ENCODE results near the gene HTR3D.
"Not testable (repeated sequence)": the region's sequence is repeated elsewhere in the genome, so short reads cannot be mapped to it uniquely, and the experiment has no call there.

Gene HTR3D

DNA sequence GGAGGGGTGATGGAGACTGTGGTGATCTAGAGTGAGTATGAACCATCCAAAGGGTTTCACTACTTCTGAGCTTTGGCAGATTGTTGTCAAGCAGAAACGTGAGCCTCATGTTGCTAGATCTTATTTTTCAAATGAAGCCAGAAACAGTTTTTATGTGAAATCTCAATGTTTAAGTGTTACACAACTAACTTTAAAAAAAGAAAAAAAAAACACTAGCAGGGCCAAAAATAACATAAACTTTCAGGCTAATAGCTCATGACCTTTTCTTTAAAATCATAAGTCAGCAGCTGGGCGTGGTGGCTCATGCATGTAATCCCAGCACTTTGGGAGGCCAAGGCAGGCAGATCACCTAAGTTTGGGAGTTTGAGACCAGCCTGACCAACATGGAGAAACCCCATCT, 2.1 kb upstream of the HTR3D start:
- Histone ChIP-seq H2BK120ac (ENCODE audit: insufficient read depth, low read length, poor library complexity) (no peak overlapping the region), H3K9me3 (ENCODE audit: insufficient read depth, low read depth, low read length) (no peaks in the 10 kb centered on the region), H4K91ac (ENCODE audit: low read depth, low read length) (no peak overlapping the region), H3K79me1 (ENCODE audit: low read length) (no peaks in the 10 kb centered on the region), H3K18ac (ENCODE audit: low read length) (no peak overlapping the region), H2AK5ac (ENCODE audit: low read length) (no peak overlapping the region), H3K4me2 (ENCODE audit: low read length) (no peak overlapping the region), H3K9ac (ENCODE audit: low read length) (no peak overlapping the region), H2BK12ac (ENCODE audit: low read length) (no peak overlapping the region), H3K4ac (ENCODE audit: low read depth, low read length) (no peak overlapping the region), H4K8ac (ENCODE audit: low read depth, low read length) (no peak overlapping the region), H3K4me1 (ENCODE audit: control insufficient read depth in 1 of 2, insufficient read depth in 2 of 2, low read length in 2 of 2) (no peaks in the 10 kb centered on the region), H3K36me3 (ENCODE audit: control insufficient read depth in 1 of 2, insufficient read depth in 2 of 2, low read length in 2 of 2) (no peaks in the 10 kb centered on the region), H4K12ac (ENCODE audit: low read depth, low read length) (no peak overlapping the region), H3K23ac (ENCODE audit: low read length) (no peak overlapping the region), H3K4me3 (ENCODE audit: low read depth, low read length) (no peak overlapping the region), H2BK5ac (ENCODE audit: low read depth, low read length, poor library complexity) (no peak overlapping the region), H3K79me2 (ENCODE audit: control insufficient read depth, insufficient read depth, low read length, poor library complexity) (no peaks in the 10 kb centered on the region), H3K27ac (ENCODE audit: low read depth, low read length) (no peak overlapping the region), H2AFZ (ENCODE audit: insufficient read depth, low read length, poor library complexity) (no peak overlapping the region), H3K27me3 (ENCODE audit: insufficient read depth, low read length) (no peaks in the 10 kb centered on the region), H3K14ac (ENCODE audit: low read length) (no peak overlapping the region)
- no CpG with 5 or more reads among the region's 2 CpGs for WGBS (ENCODE audit: extremely low coverage, insufficient coverage, insufficient read length)
- no peak for DNase-seq

DNA sequence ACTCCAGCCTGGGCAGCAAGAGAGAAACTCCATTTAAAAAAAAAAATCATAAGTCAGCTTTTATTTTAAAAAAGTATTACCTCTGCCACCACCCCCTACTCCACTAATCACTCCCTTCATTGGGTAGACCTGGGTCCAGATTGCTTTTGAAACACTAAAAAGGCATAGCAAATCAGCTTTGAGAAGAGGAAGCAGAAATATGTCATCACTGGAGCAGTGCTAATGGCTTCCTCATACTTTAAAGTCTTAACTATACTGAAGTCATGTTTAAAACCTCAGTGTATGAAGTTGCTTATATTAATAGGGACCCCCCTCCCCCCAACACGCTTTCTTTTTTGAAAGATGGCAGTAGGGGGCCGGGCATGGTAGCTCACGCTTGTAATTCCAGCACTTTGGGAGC, 1.0 kb upstream of the HTR3D start:
- Histone ChIP-seq H3K27ac (ENCODE audit: low read depth, low read length) (no peak overlapping the region), H3K4me1 (ENCODE audit: control insufficient read depth in 1 of 2, insufficient read depth in 2 of 2, low read length in 2 of 2) (no peaks in the 10 kb centered on the region), H2AFZ (ENCODE audit: insufficient read depth, low read length, poor library complexity) (no peak overlapping the region), H2BK5ac (ENCODE audit: low read depth, low read length, poor library complexity) (no peak overlapping the region), H3K79me1 (ENCODE audit: low read length) (no peaks in the 10 kb centered on the region), H3K4me3 (ENCODE audit: low read depth, low read length) (no peak overlapping the region), H2BK12ac (ENCODE audit: low read length) (no peak overlapping the region), H4K12ac (ENCODE audit: low read depth, low read length) (no peak overlapping the region), H4K91ac (ENCODE audit: low read depth, low read length) (no peak overlapping the region), H3K18ac (ENCODE audit: low read length) (no peak overlapping the region), H3K14ac (ENCODE audit: low read length) (no peak overlapping the region), H3K4ac (ENCODE audit: low read depth, low read length) (no peak overlapping the region), H3K9ac (ENCODE audit: low read length) (no peak overlapping the region), H3K27me3 (ENCODE audit: insufficient read depth, low read length) (no peaks in the 10 kb centered on the region), H3K36me3 (ENCODE audit: control insufficient read depth in 1 of 2, insufficient read depth in 2 of 2, low read length in 2 of 2) (no peaks in the 10 kb centered on the region), H3K9me3 (ENCODE audit: insufficient read depth, low read depth, low read length) (no peaks in the 10 kb centered on the region), H4K8ac (ENCODE audit: low read depth, low read length) (no peak overlapping the region), H2AK5ac (ENCODE audit: low read length) (no peak overlapping the region), H3K23ac (ENCODE audit: low read length) (no peak overlapping the region), H3K79me2 (ENCODE audit: control insufficient read depth, insufficient read depth, low read length, poor library complexity) (no peaks in the 10 kb centered on the region), H2BK120ac (ENCODE audit: insufficient read depth, low read length, poor library complexity) (no peak overlapping the region), H3K4me2 (ENCODE audit: low read length) (no peak overlapping the region)
- no peak for DNase-seq
- WGBS (ENCODE audit: extremely low coverage, insufficient coverage, insufficient read length): no CpG with 5 or more reads among the region's 3 CpGs

DNA sequence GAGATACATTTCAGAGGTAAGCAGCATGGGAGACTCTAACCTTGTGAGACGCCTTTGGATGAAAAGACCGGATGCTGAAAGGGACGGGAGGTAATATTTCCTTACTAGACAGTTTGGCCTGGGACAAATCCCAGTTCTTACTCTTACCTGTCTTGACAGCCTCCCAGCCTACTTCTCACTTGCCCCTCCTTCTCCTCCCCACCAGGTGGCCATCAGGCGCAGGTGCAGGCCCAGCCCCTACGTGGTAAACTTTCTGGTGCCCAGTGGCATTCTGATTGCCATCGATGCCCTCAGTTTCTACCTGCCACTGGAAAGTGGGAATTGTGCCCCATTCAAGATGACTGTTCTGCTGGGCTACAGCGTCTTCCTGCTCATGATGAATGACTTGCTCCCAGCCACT, 6.3 kb downstream of the HTR3D start:
- H2BK5ac ChIP-seq (ENCODE audit: low read depth, low read length, poor library complexity): no peak overlapping the region
- no peak overlapping the region for H3K4ac ChIP-seq (ENCODE audit: low read depth, low read length)
- peaks cover 2% of the 10 kb centered on the region for H3K9me3 ChIP-seq (ENCODE audit: insufficient read depth, low read depth, low read length)
- no peaks in the 10 kb centered on the region for H3K27me3 ChIP-seq (ENCODE audit: insufficient read depth, low read length)
- H3K4me3 ChIP-seq (ENCODE audit: low read depth, low read length): no peak overlapping the region
- no peak overlapping the region for H2AK5ac ChIP-seq (ENCODE audit: low read length)
- no peak overlapping the region for H4K12ac ChIP-seq (ENCODE audit: low read depth, low read length)
- no peak overlapping the region for H3K18ac ChIP-seq (ENCODE audit: low read length)
- no peak overlapping the region for H4K91ac ChIP-seq (ENCODE audit: low read depth, low read length)
- H3K79me1 ChIP-seq (ENCODE audit: low read length): no peaks in the 10 kb centered on the region
- H3K4me1 ChIP-seq (ENCODE audit: control insufficient read depth in 1 of 2, insufficient read depth in 2 of 2, low read length in 2 of 2): no peaks in the 10 kb centered on the region
- H2AFZ ChIP-seq (ENCODE audit: insufficient read depth, low read length, poor library complexity): no peak overlapping the region
- no peak overlapping the region for H3K23ac ChIP-seq (ENCODE audit: low read length)
- no peak overlapping the region for H4K8ac ChIP-seq (ENCODE audit: low read depth, low read length)
- H3K27ac ChIP-seq (ENCODE audit: low read depth, low read length): no peak overlapping the region
- H3K4me2 ChIP-seq (ENCODE audit: low read length): no peak overlapping the region
- WGBS (ENCODE audit: extremely low coverage, insufficient coverage, insufficient read length): no CpG with 5 or more reads among the region's 7 CpGs
- no peaks in the 10 kb centered on the region for H3K36me3 ChIP-seq (ENCODE audit: control insufficient read depth in 1 of 2, insufficient read depth in 2 of 2, low read length in 2 of 2)
- H2BK120ac ChIP-seq (ENCODE audit: insufficient read depth, low read length, poor library complexity): no peak overlapping the region
- H3K9ac ChIP-seq (ENCODE audit: low read length): no peak overlapping the region
- DNase-seq: peak in 1 of 2 donors; percentile 21
- H3K14ac ChIP-seq (ENCODE audit: low read length): no peak overlapping the region
- H2BK12ac ChIP-seq (ENCODE audit: low read length): no peak overlapping the region
- no peaks in the 10 kb centered on the region for H3K79me2 ChIP-seq (ENCODE audit: control insufficient read depth, insufficient read depth, low read length, poor library complexity)

DNA sequence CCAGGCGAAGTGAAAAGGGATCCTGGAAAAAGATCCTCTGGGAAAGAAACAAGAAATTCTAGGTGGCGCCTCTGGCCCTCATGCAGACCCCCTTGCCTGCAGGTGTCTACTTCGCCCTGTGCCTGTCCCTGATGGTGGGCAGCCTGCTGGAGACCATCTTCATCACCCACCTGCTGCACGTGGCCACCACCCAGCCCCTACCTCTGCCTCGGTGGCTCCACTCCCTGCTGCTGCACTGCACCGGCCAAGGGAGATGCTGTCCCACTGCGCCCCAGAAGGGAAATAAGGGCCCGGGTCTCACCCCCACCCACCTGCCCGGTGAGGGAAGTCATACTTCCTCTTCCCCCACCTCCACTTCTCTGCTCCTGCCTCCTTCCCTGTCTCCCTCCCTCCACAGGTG, 6.8 kb downstream of the HTR3D start:
- H3K79me2 ChIP-seq (ENCODE audit: control insufficient read depth, insufficient read depth, low read length, poor library complexity); H3K27me3 ChIP-seq (ENCODE audit: insufficient read depth, low read length); H2BK5ac ChIP-seq (ENCODE audit: low read depth, low read length, poor library complexity); H3K18ac ChIP-seq (ENCODE audit: low read length); H3K23ac ChIP-seq (ENCODE audit: low read length); H3K4me2 ChIP-seq (ENCODE audit: low read length); H3K4me3 ChIP-seq (ENCODE audit: low read depth, low read length); H2BK120ac ChIP-seq (ENCODE audit: insufficient read depth, low read length, poor library complexity); H2BK12ac ChIP-seq (ENCODE audit: low read length); H4K8ac ChIP-seq (ENCODE audit: low read depth, low read length); H3K9me3 ChIP-seq (ENCODE audit: insufficient read depth, low read depth, low read length); H3K27ac ChIP-seq (ENCODE audit: low read depth, low read length); H3K14ac ChIP-seq (ENCODE audit: low read length); H2AK5ac ChIP-seq (ENCODE audit: low read length); DNase-seq; H2AFZ ChIP-seq (ENCODE audit: insufficient read depth, low read length, poor library complexity); H3K4ac ChIP-seq (ENCODE audit: low read depth, low read length); H3K36me3 ChIP-seq (ENCODE audit: control insufficient read depth in 1 of 2, insufficient read depth in 2 of 2, low read length in 2 of 2); H3K79me1 ChIP-seq (ENCODE audit: low read length); H4K91ac ChIP-seq (ENCODE audit: low read depth, low read length); H4K12ac ChIP-seq (ENCODE audit: low read depth, low read length); H3K9ac ChIP-seq (ENCODE audit: low read length); H3K4me1 ChIP-seq (ENCODE audit: control insufficient read depth in 1 of 2, insufficient read depth in 2 of 2, low read length in 2 of 2): not testable (repeated sequence)
- no CpG with 5 or more reads among the region's 9 CpGs for WGBS (ENCODE audit: extremely low coverage, insufficient coverage, insufficient read length)

All from trophoblast cell (in vitro differentiated cells and primary cell).